NCI-H526 (cell line): ENCODE results near the gene MORC2.

Experiments
- DNase-seq, 2 experiments: peaks; one replicate each; lab custom pipeline; 2025; lab: John Stamatoyannopoulos, UW

MORC2 gene

GRCh38 chr22:30968015-30968923 lies at the start of gene MORC2:
Gene MORC2 (minus strand): TSS chr22:30968774. CDS start chr22:30967889, 885 bp downstream.
- peak; percentile 68 to 80 for DNase-seq

- no peak for DNase-seq
Observed at GRCh38 chr22:31005535-31005934, 37.0 kb upstream of the MORC2 start.

- DNase-seq, result no peak
Observed at GRCh38 chr22:31001124-31001770, 32.7 kb upstream of the MORC2 start.

- DNase-seq, result no peak
Observed at GRCh38 chr22:30998329-30998728, 29.8 kb upstream of the MORC2 start.

DNA sequence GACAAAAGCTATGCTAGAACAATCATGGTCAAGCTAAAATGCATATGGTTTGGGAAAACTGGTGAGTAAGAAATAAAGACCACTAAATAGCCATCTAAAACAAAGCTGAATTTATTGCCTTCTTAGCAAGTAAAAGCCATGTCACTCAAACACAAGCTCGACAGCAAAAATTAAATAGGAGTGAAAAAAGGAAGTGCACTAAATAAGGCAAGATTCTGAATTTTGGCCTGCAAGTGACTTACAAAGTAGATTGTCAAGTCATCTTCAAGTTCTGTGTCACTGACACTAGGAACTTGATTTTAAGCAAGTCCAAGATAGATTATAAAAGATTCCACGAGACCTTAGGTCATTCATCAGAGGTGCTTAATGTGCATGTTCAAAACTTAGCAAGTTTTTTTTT lies 27.9 kb upstream of the MORC2 start:
- no peak for DNase-seq

DNA sequence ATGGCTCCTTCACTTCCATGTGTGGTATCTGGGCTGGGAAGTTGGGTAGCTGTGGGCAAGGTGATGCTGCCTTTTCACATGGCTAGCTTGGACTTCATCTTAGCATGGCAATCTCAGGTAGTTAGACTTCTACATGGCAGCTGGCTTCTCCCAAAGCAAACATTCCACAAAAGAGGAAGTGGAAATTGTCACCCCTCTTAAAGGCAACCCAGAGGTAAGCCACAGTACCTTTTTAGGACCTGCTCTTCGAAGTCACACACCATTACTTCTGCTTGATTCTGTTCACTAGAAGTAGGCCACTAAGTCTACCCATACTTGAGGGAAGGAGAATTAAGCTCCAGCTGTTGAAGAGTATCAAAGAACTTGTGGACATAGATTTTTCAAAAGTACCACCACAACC lies 26.4 kb upstream of the MORC2 start:
- DNase-seq, result no peak

DNA sequence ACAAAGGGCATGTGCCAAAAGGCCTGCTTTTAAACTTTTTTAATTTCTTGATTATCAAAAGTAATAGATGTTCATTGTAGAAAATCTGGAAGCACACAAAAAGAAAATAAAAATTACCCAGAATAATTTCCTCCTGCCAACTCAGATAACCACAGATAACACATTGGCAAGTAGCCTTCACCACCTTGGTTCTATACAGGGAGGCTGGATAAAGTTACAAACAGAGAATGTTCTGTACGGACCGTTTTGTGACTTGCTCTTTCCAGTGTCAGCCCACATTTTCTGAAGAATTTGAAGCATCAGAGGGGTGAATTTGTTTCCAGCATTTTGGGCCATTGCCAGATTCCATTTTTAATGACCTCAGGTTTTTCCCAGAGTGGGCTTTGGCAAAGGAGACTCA lies 24.0 kb upstream of the MORC2 start:
- DNase-seq, result no peak

DNA sequence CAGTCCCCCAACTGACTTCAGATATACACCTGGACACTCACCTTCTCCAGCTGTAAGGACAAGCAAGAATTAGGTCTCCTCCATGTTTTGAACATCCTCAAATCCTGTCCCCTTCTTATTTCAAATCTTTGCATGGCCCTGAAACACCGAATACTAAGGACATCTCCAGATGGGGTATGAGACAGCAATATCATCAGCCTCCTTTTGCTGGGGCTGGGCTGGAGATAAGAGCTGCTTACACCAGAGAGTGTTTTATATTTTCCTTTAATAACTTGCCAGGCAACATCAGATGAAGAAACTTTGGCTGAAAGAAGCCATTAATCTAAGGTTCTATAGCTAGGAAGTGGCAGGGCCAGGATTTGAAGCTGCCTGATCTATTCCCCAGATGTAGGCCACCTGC lies 22.1 kb upstream of the MORC2 start:
- DNase-seq, result no peak

- DNase-seq, result no peak
Observed at GRCh38 chr22:30989474-30989873, 20.9 kb upstream of the MORC2 start.

DNA sequence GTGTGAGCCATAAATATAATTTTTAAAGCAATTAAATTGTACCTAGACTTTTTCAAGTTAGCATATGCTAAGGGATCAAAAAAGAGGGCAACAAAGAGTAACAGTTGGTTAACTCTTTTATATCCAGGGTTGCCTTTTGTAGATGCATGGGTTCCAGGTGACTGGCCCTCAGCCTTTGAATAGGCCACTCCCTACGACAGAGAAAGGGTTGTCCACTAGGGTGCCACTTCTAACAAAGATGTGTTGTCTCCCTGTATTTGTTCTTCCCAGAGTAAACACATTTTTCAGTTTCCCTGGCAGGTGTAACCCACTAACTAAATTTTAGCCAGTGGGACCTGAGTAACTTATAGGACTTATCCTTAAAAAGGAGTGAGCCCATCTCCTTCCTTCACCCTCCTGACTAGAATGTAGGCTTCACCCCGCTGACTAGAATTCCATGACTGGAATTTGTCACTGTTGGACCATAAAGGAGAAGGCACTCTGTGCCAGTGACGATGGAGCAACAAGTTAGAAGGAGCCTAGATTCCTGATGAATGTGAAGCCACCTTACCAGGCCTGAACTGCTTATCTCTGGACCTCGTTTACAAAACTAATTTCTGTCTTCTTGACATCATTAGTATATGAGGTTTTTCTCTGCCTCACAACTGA lies 17.1 kb upstream of the MORC2 start:
- DNase-seq, result peak; percentile 6 to 7

GRCh38 chr22:30984317-30984716 lies 15.7 kb upstream of the MORC2 start:
- DNase-seq, result no peak

GRCh38 chr22:30982512-30982911 lies 13.9 kb upstream of the MORC2 start:
- no peak for DNase-seq

- DNase-seq, result no peak
Observed at GRCh38 chr22:30979932-30980331, 11.4 kb upstream of the MORC2 start.

DNA sequence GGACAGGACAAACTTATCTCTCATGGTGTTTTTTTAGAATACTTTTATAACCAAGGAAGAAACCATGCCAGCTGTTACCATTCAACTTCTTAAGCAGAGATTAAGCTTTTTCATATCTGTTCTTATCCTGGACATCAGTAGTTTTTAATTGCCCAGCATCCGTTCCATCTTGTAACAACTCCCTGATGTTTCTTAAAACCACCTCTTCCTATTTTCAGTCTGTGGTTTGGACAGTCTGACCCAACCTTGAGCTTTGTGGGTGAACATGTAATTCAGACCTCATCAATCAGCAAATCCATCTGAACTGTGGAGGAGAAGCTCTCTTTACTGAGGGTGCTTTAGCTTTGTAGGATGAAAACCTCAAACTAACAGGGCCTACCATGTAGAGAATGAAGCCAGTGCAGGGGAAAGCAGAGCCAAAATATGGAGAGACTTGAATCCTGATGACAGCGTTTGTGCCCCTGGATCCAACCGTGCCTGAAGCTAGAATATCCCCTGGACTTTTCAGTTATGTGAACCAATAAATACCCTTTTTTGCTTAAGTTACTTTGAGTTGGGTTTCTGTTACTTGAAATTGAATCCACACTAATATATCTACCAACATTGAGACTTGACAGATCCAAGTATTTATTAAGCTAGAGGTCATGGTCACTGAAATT lies 9.9 kb upstream of the MORC2 start:
- no peak for DNase-seq

DNA sequence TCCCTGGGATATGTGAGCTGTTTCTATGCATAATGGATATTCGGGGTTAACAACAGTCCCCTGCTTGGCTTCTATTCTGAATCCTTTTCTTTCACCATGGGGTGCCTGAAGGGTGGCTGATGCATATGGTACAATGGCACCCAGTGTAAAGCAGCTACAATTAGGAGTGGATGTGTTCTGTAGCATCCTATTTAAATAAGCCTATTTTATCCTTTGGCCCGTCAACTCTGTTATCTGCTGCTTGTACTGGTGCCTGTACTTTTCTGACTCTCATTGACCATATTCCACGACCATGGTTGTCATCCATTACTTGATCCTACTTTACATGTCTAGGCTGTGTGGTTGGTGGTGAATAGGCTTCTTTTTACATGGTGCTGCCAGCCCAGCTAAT lies 1.8 kb upstream of the MORC2 start:
- no peak for DNase-seq

- DNase-seq, result peak; percentile 23 to 74
Observed at GRCh38 chr22:30969532-30970355, 1.2 kb upstream of the MORC2 start.

- peak; percentile 98 to 99 for DNase-seq
Observed at GRCh38 chr22:30968924-30969531, 454 bp upstream of the MORC2 start, which contains the start of gene TUG1. Gene TUG1 (plus strand): TSS chr22:30969265.

DNA sequence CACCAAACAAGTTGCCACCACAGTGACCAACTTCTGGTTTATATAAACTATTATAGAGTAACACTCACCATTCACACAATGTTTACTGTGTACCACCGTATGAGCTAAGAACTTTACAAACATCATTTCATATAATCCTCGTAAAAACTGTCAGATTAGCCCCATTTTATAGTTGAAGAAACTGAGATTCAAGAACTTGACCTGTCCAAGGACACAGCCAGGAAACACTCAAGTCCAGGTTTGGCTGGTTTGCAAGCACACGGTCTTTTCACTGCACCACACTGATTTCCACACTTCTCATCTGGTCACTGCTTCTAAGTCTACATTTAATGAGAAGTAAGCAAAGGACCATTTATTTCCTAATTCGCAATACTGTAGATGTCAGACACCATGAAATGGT lies 3.7 kb downstream of the MORC2 start:
- no peak for DNase-seq

DNA sequence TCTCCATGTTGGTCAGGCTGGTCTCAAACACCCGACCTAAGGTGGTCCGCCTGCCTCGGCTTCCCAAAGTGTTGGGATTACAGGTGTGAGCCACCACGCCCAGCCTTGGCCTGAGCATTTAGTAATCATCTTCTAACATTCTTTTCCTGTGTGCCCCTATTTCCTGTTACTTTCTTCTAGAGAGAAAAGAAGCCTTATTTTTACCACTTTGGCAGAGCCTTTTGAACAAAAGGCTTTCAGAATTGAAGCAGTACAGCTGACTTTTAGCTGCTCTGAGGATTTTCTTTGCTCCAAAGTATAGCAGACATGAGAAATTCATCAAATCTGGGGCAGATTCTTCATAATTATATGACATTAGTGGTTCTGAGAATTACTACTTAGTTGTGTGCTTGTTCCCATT lies 13.4 kb downstream of the MORC2 start:
- DNase-seq, result no peak

- no peak for DNase-seq
Observed at GRCh38 chr22:30953206-30953605, 15.4 kb downstream of the MORC2 start.
